ENCODE results near the gene C19orf38. TPM values are rescaled to one million over a fixed set of nuclear protein-coding genes. Genes with fewer than 3 reads are reported as not detected.
A peak's percentile ranks its signal among the peaks of the same experiment; 100 is the strongest.

C19orf38 gene
- total RNA-seq, 1 experiment from 2014 or later: not detected

GRCh38 chr19:10892256-10892655, 44.0 kb downstream of the C19orf38 start:
- in situ Hi-C loops (cut with HindIII; ENCODE audit: low sequenced_read_pairs): no loop called here
- no peak for DNase-seq (ENCODE audit: low spot score)

GRCh38 chr19:10894911-10895213, 46.6 kb downstream of the C19orf38 start:
- no peak for DNase-seq (ENCODE audit: low spot score)

GRCh38 chr19:10895363-10895762, 47.1 kb downstream of the C19orf38 start:
- in situ Hi-C loops (cut with HindIII; ENCODE audit: low sequenced_read_pairs): no loop called here
- DNase-seq (ENCODE audit: low spot score): no peak

More at GRCh38 chr19:10894911-10895213, 46.6 kb downstream of the C19orf38 start:
- in situ Hi-C loops (cut with HindIII; ENCODE audit: low sequenced_read_pairs): no loop called here

GRCh38 chr19:10895920-10896319, 47.7 kb downstream of the C19orf38 start:
- no peak for DNase-seq (ENCODE audit: low spot score)
- in situ Hi-C loops (cut with HindIII; ENCODE audit: low sequenced_read_pairs): no loop called here

- peak; percentile 69 for DNase-seq (ENCODE audit: low spot score)
- in situ Hi-C loops (cut with HindIII; ENCODE audit: low sequenced_read_pairs): no loop called here
Measured at GRCh38 chr19:10896851-10897526, 48.8 kb downstream of the C19orf38 start.

- in situ Hi-C loops (cut with HindIII; ENCODE audit: low sequenced_read_pairs): no loop called here
- no peak for DNase-seq (ENCODE audit: low spot score)
Measured at GRCh38 chr19:10898633-10899032, 50.4 kb downstream of the C19orf38 start.

- in situ Hi-C loops (cut with HindIII; ENCODE audit: low sequenced_read_pairs): no loop called here
- DNase-seq (ENCODE audit: low spot score): peak; percentile 85
Measured at GRCh38 chr19:10899151-10899653, 51.0 kb downstream of the C19orf38 start.

- in situ Hi-C loops (cut with HindIII; ENCODE audit: low sequenced_read_pairs): no loop called here
- no peak for DNase-seq (ENCODE audit: low spot score)
Measured at GRCh38 chr19:10907925-10908324, 59.7 kb downstream of the C19orf38 start.

GRCh38 chr19:10908380-10908960, 60.3 kb downstream of the C19orf38 start:
- DNase-seq (ENCODE audit: low spot score): no peak
- in situ Hi-C loops (cut with HindIII; ENCODE audit: low sequenced_read_pairs): no loop called here

- in situ Hi-C loops (cut with HindIII; ENCODE audit: low sequenced_read_pairs): loop anchor here (10.0 kb wide), 1 partner anchor 133 kb away; no protein-coding TSS in a partner anchor
- DNase-seq (ENCODE audit: low spot score): peak; percentile 56
Measured at GRCh38 chr19:10911579-10912363, 63.6 kb downstream of the C19orf38 start.

- in situ Hi-C loops (cut with HindIII; ENCODE audit: low sequenced_read_pairs): loop anchor here (10.0 kb wide), 1 partner anchor 132 kb away; no protein-coding TSS in a partner anchor
- no peak for DNase-seq (ENCODE audit: low spot score)
Measured at GRCh38 chr19:10912619-10913018, 64.4 kb downstream of the C19orf38 start.

GRCh38 chr19:10913716-10914340, 65.6 kb downstream of the C19orf38 start:
- no peak for DNase-seq (ENCODE audit: low spot score)
- in situ Hi-C loops (cut with HindIII; ENCODE audit: low sequenced_read_pairs): loop anchor here (10.0 kb wide), 1 partner anchor 131 kb away; no protein-coding TSS in a partner anchor

GRCh38 chr19:10915130-10916091, 67.2 kb downstream of the C19orf38 start:
- in situ Hi-C loops (cut with HindIII; ENCODE audit: low sequenced_read_pairs): loop anchor here (10.0 kb wide), 1 partner anchor 129 kb away; no protein-coding TSS in a partner anchor
- DNase-seq (ENCODE audit: low spot score): no peak

GRCh38 chr19:10916602-10917001, 68.4 kb downstream of the C19orf38 start:
- no peak for DNase-seq (ENCODE audit: low spot score)
- in situ Hi-C loops (cut with HindIII; ENCODE audit: low sequenced_read_pairs): loop anchor here (10.0 kb wide), 1 partner anchor 128 kb away; no protein-coding TSS in a partner anchor

GRCh38 chr19:10918359-10918758, 70.1 kb downstream of the C19orf38 start:
- no peak for DNase-seq (ENCODE audit: low spot score)
- in situ Hi-C loops (cut with HindIII; ENCODE audit: low sequenced_read_pairs): loop anchor here (10.0 kb wide), 1 partner anchor 126 kb away; no protein-coding TSS in a partner anchor

All from G401 (cell line).